ENCODE results near the gene C1orf53.

DNA sequence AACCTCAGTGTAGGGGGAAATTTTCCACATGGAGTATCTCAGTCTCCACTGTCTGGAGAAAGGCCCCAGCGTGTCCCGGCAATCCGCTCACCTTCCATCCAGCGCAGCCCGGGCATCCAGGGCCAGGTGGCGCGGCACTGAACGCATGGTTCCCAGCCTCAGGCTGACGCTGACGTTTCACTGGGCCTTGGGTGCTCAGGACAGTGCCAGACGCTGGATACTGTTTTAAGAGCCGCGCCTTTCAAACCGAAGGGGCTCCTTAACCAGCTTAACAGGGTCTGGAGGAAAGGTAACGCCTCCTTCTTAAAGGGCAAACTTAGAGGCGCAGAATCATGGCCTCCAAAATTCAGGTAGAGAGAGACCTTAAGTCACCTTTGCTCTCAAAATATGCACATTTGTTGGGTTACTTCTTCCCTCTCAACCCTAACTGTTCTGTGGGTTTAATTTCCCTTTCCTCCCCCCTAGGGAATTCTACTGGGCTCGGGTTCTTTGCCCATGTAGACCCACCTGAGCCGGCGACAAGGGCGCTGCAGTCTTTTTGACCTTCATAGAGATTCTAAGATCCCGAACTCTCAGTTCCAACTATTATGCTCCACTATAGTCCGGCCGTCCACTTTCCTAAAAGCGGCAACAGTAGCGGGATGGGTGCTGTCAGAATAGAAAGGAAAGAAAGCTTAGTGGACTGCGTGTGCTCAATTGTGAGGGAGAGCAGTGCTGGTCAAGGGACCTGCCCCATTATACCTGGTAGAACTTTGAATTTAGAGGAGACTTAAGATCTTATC is 11.3 kb downstream of the C1orf53 start:
- TF ChIP-seq CTCF (IDR thresholded peaks at IDR 0.05 in 4 of 5, conservative IDR thresholded peaks at IDR 0.05 in 1 of 5) (no peak), POLR2A (IDR thresholded peaks at IDR 0.05) (no peak)
